Hematopoietic multipotent progenitor cell treated with erythropoietin and hydrocortisone succinate and interleukin-3 and kit ligand, for 17 days (in vitro differentiated cells): ENCODE results near the gene SYPL2.

Experiments
- DNase-seq: peaks from one replicate; pipeline ENCODE4 v3.0.0-alpha.2; 2015; ENCODE audit warnings: low spot score

Gene SYPL2

GRCh38 chr1:109517337-109517736 lies 51.0 kb downstream of the SYPL2 start:
- DNase-seq, result no peak

- no peak for DNase-seq
These were observed 54.9 kb downstream of the SYPL2 start for GRCh38 chr1:109521002-109521951.

- DNase-seq, result no peak
These were observed 55.7 kb downstream of the SYPL2 start for GRCh38 chr1:109522026-109522425.

GRCh38 chr1:109523706-109524105 lies 57.4 kb downstream of the SYPL2 start:
- DNase-seq, result no peak

GRCh38 chr1:109527098-109527811 lies 60.9 kb downstream of the SYPL2 start:
- no peak for DNase-seq

GRCh38 chr1:109527846-109528695 lies 61.7 kb downstream of the SYPL2 start:
- DNase-seq, result no peak

GRCh38 chr1:109528712-109529111 lies 62.4 kb downstream of the SYPL2 start:
- DNase-seq, result no peak

GRCh38 chr1:109529881-109530456 lies 63.6 kb downstream of the SYPL2 start:
- DNase-seq, result no peak

GRCh38 chr1:109530457-109531087 lies 64.2 kb downstream of the SYPL2 start:
- DNase-seq, result no peak

- DNase-seq, result no peak
These were observed 65.0 kb downstream of the SYPL2 start for GRCh38 chr1:109531380-109531779.
